ENCODE data around the gene PPIA.

The PPIA gene

DNA sequence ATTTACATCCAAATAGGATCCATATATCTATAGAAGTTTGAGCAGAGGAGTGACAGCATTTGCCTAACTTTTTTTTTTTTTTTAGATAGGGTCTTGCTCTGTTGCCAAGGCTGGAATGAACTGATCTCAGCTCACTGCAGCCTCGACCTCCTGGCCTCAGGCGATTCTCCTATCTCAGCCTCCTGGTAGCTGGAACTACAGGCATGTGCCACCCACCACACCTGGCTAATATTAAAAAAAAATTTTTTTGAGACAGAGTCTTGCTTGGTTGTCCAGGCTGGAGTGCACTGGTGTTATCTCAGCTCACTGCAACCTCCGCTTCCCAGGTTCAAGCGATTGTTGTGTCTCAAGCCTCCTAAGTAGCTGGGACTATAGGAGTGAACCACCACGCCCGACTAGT lies 15.1 kb downstream of the PPIA start:
- no peak overlapping the region for H3K4me3 ChIP-seq (replicated peaks; ENCODE audit: insufficient read depth, low read length)
- DNase-seq (ENCODE audit: low read depth in 1 of 2, low spot score in 1 of 2): no peak
- H3K27ac ChIP-seq (replicated peaks): no peak overlapping the region
- TF ChIP-seq CTCF (IDR thresholded peaks at IDR 0.05; ENCODE audit: insufficient read depth, low read length) (no peak), POLR2AphosphoS5 (IDR thresholded peaks at IDR 0.05; ENCODE audit: low read depth) (no peak), SPI1 (IDR thresholded peaks at IDR 0.05; ENCODE audit: borderline replicate concordance, low read depth) (no peak), REST (IDR thresholded peaks at IDR 0.05; ENCODE audit: insufficient replicate concordance, low read depth) (no peak), GABPA (IDR thresholded peaks at IDR 0.05; ENCODE audit: low read depth) (no peak)
- no peaks in the 10 kb centered on the region for H3K27me3 ChIP-seq (ENCODE audit: insufficient read depth, poor library complexity, severe bottlenecking)

GRCh38 chr7:44814919-44815318 lies 18.4 kb downstream of the PPIA start:
- no peak for TF ChIP-seq REST (IDR thresholded peaks at IDR 0.05; ENCODE audit: insufficient replicate concordance, low read depth)
- no peak for TF ChIP-seq GABPA (IDR thresholded peaks at IDR 0.05; ENCODE audit: low read depth)
- no peak for TF ChIP-seq CTCF (IDR thresholded peaks at IDR 0.05; ENCODE audit: insufficient read depth, low read length)
- no peak for TF ChIP-seq SPI1 (IDR thresholded peaks at IDR 0.05; ENCODE audit: borderline replicate concordance, low read depth)
- TF ChIP-seq POLR2AphosphoS5 (IDR thresholded peaks at IDR 0.05; ENCODE audit: low read depth): no peak
- Histone ChIP-seq H3K4me3 (replicated peaks; ENCODE audit: insufficient read depth, low read length) (no peak overlapping the region), H3K27ac (replicated peaks) (no peak overlapping the region), H3K27me3 (ENCODE audit: insufficient read depth, poor library complexity, severe bottlenecking) (no peaks in the 10 kb centered on the region)
- DNase-seq (ENCODE audit: low read depth in 1 of 2, low spot score in 1 of 2): no peak

DNA sequence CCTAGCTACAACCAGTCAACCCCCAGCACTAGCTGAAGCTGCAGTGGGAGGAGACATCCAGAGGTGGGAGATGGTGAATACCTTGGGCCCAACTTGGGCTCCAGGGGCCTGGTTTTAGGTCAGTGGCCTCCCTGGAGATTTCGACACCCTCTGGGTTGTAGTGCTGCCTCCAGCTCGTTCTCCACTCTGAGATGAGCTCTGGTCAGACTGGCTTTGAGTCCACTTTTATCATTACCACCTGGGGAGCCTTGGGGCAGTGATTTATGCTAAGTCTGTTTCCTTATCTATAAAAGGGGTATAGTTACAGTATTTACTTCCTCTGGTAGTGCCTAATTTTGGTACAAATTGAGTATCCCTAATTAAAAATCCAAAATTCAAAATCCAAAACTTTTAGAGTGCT lies 22.8 kb downstream of the PPIA start:
- no peak for TF ChIP-seq POLR2AphosphoS5 (IDR thresholded peaks at IDR 0.05; ENCODE audit: low read depth)
- TF ChIP-seq CTCF (IDR thresholded peaks at IDR 0.05; ENCODE audit: insufficient read depth, low read length): no peak
- TF ChIP-seq SPI1 (IDR thresholded peaks at IDR 0.05; ENCODE audit: borderline replicate concordance, low read depth): no peak
- TF ChIP-seq GABPA (IDR thresholded peaks at IDR 0.05; ENCODE audit: low read depth): no peak
- TF ChIP-seq REST (IDR thresholded peaks at IDR 0.05; ENCODE audit: insufficient replicate concordance, low read depth): no peak
- no peak overlapping the region for H3K27ac ChIP-seq (replicated peaks)
- H3K4me3 ChIP-seq (replicated peaks; ENCODE audit: insufficient read depth, low read length): no peak overlapping the region
- DNase-seq (ENCODE audit: low read depth in 1 of 2, low spot score in 1 of 2): no peak
- H3K27me3 ChIP-seq (ENCODE audit: insufficient read depth, poor library complexity, severe bottlenecking): no peaks in the 10 kb centered on the region

Data from HL-60 (cell line).